OCI-LY1 (cell line): ENCODE measurements around the gene FRMD1.

ENCODE experiments used
- EZH2 ChIP-seq: fragments of 200-600 bp; sonication (generic), shearing (Covaris generic); IDR thresholded peaks from 2 replicates; pipeline ENCODE4 v1.8.0; 2017; ENCODE audit warnings: borderline replicate concordance, mixed run types, mild to moderate bottlenecking, antibody characterized with exemption, low read length, moderate library complexity, mixed read lengths
- TF ChIP-seq, protein P1 (sequence below): fragments of 200-600 bp; sonication (generic), shearing (Covaris generic); IDR thresholded peaks from 2 replicates; pipeline ENCODE4 v1.5.1; 2017; ENCODE audit warnings: mild to moderate bottlenecking, antibody characterized with exemption, low read length, moderate library complexity, mixed read lengths

GRCh38 chr6:168100011-168100802, 21.2 kb upstream of the FRMD1 start:
- no peak for TF ChIP-seq EZH2
- TF ChIP-seq, protein P1, sequence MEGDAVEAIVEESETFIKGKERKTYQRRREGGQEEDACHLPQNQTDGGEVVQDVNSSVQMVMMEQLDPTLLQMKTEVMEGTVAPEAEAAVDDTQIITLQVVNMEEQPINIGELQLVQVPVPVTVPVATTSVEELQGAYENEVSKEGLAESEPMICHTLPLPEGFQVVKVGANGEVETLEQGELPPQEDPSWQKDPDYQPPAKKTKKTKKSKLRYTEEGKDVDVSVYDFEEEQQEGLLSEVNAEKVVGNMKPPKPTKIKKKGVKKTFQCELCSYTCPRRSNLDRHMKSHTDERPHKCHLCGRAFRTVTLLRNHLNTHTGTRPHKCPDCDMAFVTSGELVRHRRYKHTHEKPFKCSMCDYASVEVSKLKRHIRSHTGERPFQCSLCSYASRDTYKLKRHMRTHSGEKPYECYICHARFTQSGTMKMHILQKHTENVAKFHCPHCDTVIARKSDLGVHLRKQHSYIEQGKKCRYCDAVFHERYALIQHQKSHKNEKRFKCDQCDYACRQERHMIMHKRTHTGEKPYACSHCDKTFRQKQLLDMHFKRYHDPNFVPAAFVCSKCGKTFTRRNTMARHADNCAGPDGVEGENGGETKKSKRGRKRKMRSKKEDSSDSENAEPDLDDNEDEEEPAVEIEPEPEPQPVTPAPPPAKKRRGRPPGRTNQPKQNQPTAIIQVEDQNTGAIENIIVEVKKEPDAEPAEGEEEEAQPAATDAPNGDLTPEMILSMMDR: no peak
